ENCODE data around the gene MST1. TPM values are rescaled to one million over a fixed set of nuclear protein-coding genes. Genes with fewer than 3 reads are reported as not detected.

Gene MST1
- total RNA-seq, 4 donors from 2014 or later = 12.2 to 116 (median 15.1) TPM

DNA sequence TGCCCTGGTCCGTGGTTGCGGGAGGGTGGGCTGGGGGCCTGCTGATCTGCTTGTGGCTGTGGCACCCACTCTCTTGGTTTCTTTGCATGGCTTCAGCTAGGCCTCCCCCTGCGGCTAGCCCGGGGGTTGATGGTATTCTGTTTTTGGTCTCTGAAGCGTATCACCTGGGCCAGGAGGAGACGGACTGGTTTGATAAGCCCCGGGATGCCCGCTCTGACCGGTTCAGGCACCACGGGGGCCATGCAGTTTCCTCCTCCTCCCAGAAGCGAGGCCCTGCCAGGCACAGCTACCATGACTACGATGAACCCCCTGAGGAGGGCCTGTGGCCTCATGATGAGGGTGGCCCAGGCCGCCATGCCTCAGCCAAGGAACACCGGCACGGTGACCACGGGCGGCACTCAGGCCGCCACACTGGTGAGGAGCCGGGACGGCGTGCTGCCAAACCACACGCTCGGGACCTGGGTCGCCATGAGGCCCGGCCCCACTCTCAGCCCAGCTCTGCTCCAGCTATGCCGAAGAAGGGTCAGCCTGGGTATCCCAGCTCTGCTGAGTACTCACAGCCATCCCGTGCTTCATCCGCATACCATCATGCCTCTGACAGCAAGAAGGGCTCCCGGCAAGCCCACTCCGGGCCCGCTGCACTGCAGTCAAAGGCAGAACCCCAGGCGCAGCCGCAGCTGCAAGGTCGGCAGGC lies 26.4 kb downstream of the MST1 start:
- in situ Hi-C loops (cut with MboI; ENCODE audit: low pct_ligation_motif_present in 1 of 4, low pct_unique_long_range_greater_than_20kb in 1 of 4, low sequenced_read_pairs in 3 of 4) = loop anchor here in 1 of 4 donors (10.0 kb wide), 1 partner anchor 118 kb away; no protein-coding TSS in a partner anchor
- no peak for DNase-seq
- WGBS, 2 donors (ENCODE audit: low coverage in 1 of 2) = 92% methylated on average over 22 of the region's 34 CpGs; no CpG with 5 or more reads in 1 of the 2 donors
- TF ChIP-seq, protein P1, sequence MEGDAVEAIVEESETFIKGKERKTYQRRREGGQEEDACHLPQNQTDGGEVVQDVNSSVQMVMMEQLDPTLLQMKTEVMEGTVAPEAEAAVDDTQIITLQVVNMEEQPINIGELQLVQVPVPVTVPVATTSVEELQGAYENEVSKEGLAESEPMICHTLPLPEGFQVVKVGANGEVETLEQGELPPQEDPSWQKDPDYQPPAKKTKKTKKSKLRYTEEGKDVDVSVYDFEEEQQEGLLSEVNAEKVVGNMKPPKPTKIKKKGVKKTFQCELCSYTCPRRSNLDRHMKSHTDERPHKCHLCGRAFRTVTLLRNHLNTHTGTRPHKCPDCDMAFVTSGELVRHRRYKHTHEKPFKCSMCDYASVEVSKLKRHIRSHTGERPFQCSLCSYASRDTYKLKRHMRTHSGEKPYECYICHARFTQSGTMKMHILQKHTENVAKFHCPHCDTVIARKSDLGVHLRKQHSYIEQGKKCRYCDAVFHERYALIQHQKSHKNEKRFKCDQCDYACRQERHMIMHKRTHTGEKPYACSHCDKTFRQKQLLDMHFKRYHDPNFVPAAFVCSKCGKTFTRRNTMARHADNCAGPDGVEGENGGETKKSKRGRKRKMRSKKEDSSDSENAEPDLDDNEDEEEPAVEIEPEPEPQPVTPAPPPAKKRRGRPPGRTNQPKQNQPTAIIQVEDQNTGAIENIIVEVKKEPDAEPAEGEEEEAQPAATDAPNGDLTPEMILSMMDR (IDR thresholded peaks at IDR 0.05) = no peak
- TF ChIP-seq POLR2A (IDR thresholded peaks at IDR 0.05) = no peak
- Histone ChIP-seq H3K9me3 (no peaks in the 10 kb centered on the region), H3K4me3 (no peak overlapping the region), H3K27me3 (peaks cover 7% of the 10 kb centered on the region), H3K4me1 (no peaks in the 10 kb centered on the region), H3K36me3 (no peaks in the 10 kb centered on the region), H3K27ac (no peak overlapping the region)
- intact Hi-C loops (cut with DNase I; ENCODE audit: low total_unique reads) = no loop called here

DNA sequence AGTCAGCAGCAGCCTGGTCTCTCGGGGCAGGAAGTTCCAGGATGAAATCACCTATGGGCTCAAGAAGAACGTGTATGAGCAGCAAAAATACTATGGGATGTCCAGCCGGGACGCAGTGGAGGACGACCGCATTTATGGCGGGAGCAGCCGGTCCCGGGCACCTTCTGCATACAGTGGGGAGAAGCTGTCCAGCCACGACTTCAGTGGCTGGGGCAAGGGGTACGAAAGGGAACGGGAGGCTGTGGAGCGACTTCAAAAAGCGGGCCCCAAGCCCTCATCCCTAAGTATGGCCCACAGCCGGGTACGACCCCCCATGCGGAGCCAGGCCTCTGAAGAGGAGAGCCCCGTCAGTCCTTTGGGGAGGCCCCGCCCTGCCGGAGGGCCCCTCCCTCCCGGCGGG lies 27.3 kb downstream of the MST1 start:
- DNase-seq = no peak
- no peaks in the 10 kb centered on the region for H3K9me3 ChIP-seq
- 80 to 84% methylated on average over 1 to 22 of the region's 22 CpGs for WGBS, 2 donors (ENCODE audit: low coverage in 1 of 2)
- in situ Hi-C loops (cut with MboI; ENCODE audit: low pct_ligation_motif_present in 1 of 4, low pct_unique_long_range_greater_than_20kb in 1 of 4, low sequenced_read_pairs in 3 of 4) = loop anchor here in 1 of 4 donors (10.0 kb wide), 1 partner anchor 117 kb away; no protein-coding TSS in a partner anchor
- H3K4me1 ChIP-seq = no peaks in the 10 kb centered on the region
- TF ChIP-seq POLR2AphosphoS5 (IDR thresholded peaks at IDR 0.05) = no peak
- TF ChIP-seq, protein P1 (IDR thresholded peaks at IDR 0.05) = no peak
- no peak for TF ChIP-seq POLR2A (IDR thresholded peaks at IDR 0.05)
- no peak for TF ChIP-seq EP300 (IDR thresholded peaks at IDR 0.05; ENCODE audit: low read depth)
- H3K4me3 ChIP-seq = no peak overlapping the region
- no peaks in the 10 kb centered on the region for H3K27me3 ChIP-seq
- no peak overlapping the region for H3K27ac ChIP-seq
- intact Hi-C loops (cut with DNase I; ENCODE audit: low total_unique reads) = no loop called here
- no peaks in the 10 kb centered on the region for H3K36me3 ChIP-seq

DNA sequence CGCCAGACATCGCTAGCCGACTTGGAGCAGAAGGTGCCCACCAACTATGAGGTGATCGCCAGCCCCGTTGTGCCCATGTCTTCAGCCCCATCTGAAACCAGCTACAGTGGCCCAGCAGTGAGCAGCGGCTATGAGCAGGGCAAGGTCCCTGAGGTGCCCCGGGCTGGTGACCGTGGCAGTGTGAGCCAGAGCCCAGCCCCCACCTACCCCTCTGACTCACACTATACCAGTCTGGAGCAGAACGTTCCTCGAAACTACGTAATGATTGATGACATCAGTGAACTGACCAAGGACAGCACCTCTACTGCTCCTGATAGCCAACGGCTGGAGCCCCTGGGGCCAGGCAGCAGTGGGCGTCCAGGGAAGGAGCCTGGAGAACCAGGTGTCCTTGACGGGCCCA lies 28.0 kb downstream of the MST1 start:
- no peak for DNase-seq
- Histone ChIP-seq H3K27ac (no peak overlapping the region), H3K4me3 (no peak overlapping the region), H3K36me3 (no peaks in the 10 kb centered on the region), H3K4me1 (no peaks in the 10 kb centered on the region), H3K9me3 (no peaks in the 10 kb centered on the region), H3K27me3 (no peaks in the 10 kb centered on the region)
- TF ChIP-seq POLR2AphosphoS5 (IDR thresholded peaks at IDR 0.05) = no peak
- in situ Hi-C loops (cut with MboI; ENCODE audit: low pct_ligation_motif_present in 1 of 4, low pct_unique_long_range_greater_than_20kb in 1 of 4, low sequenced_read_pairs in 3 of 4) = loop anchor here in 1 of 4 donors (10.0 kb wide), 1 partner anchor 116 kb away; no protein-coding TSS in a partner anchor
- intact Hi-C loops (cut with DNase I; ENCODE audit: low total_unique reads) = no loop called here
- WGBS, 2 donors (ENCODE audit: low coverage in 1 of 2) = 94% methylated on average over 14 of the region's 14 CpGs; no CpG with 5 or more reads in 1 of the 2 donors

DNA sequence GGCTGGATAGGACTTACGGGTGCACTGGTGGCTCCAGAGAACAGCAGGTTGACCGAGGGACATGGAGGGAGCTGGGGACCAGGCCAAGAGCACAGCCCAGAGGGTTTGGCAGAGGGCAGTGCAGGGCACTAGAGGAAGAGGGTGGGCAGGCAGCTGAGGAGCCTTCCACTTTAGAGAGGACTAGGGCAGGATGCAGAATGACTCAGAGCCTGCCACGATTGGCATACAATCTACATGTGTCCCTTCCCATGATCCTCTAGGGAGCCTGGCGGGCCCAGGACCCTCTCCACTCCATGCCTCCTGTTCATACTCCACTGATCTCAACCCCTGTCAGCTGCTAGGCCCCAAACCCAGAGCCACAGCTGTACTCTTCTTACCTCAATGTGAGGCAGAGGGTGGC lies 29.5 kb downstream of the MST1 start:
- H3K36me3 ChIP-seq = no peaks in the 10 kb centered on the region
- no peak overlapping the region for H3K27ac ChIP-seq
- TF ChIP-seq POLR2A (IDR thresholded peaks at IDR 0.05) (no peak), EP300 (IDR thresholded peaks at IDR 0.05; ENCODE audit: low read depth) (no peak), POLR2AphosphoS5 (IDR thresholded peaks at IDR 0.05) (no peak)
- TF ChIP-seq, protein P1 (IDR thresholded peaks at IDR 0.05) = no peak
- no peaks in the 10 kb centered on the region for H3K27me3 ChIP-seq
- H3K4me3 ChIP-seq = no peak overlapping the region
- in situ Hi-C loops (cut with MboI; ENCODE audit: low pct_ligation_motif_present in 1 of 4, low pct_unique_long_range_greater_than_20kb in 1 of 4, low sequenced_read_pairs in 3 of 4) = loop anchor here in 1 of 4 donors (10.0 kb wide), 1 partner anchor 115 kb away; no protein-coding TSS in a partner anchor
- 70% methylated on average over 4 of the region's 4 CpGs; no CpG with 5 or more reads in 1 of the 2 donors for WGBS, 2 donors (ENCODE audit: low coverage in 1 of 2)
- no peak for DNase-seq
- no peaks in the 10 kb centered on the region for H3K9me3 ChIP-seq
- no peaks in the 10 kb centered on the region for H3K4me1 ChIP-seq
- intact Hi-C loops (cut with DNase I; ENCODE audit: low total_unique reads) = no loop called here

All from transverse colon (tissue), 4 donors.